ENCODE measurements around the gene ZNF345.

ZNF345 gene

DNA sequence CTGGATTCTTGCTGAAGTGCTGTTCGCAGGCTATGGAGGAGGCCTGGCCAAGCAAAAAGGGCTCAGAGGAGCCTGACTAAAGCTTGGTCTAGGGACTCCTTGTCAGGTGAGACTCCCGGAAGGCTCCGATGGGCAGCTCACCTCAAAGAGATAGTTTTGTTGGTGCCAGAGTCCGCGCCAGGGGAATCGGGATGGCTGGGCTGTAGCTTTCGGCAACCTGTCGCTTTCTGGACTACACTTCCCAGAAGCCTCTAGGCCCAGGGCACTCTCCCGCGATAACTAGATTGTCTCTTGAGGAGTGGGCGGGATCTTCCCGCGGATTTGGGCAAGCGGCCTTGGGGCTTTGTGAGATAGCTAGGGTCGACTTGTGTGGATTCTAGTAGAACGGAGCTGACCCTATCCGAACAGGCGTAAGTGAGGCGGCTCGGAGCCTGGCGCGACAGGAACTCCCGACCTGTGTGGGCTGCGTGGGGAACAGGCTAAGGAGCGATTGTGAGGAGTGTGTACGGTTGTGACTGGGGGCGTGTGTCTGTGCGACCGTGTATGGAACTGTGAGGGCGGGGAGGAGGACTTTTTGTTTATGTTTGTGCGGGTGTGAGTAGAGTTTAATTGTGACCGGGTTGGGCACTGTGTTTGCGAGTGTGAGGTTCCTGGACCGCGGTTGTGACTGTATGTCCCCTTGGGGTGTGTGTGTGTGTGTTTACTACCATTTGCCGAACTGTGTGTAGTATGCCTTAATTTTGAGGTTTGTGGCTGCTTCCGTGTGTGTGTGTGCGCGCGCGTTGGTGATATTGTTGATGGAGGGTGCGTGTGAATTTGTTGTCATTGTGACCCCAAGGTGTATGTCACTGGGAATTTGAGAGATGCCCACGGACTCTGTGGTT is at the start of gene ZNF345:
TSS of gene ZNF345 (plus strand) at position 318 of the 884 bp plus-strand sequence. CDS start 25,955 bp downstream, outside the sequence.
- peaks cover 22% of the 10 kb centered on the region for H3K4me1 ChIP-seq
- no peak for TF ChIP-seq Cebpa-rat (IDR thresholded peaks at IDR 0.05)
- H3K36me3 ChIP-seq = peaks cover 60% of the 10 kb centered on the region
- peak within 1 kb of the TSS; percentile 86 for H3K4me3 ChIP-seq
- peak within 1 kb of the TSS; percentile 92 for H3K9ac ChIP-seq
- peaks cover 55% of the 10 kb centered on the region for H3K9me3 ChIP-seq
- peak within 1 kb of the TSS; percentile 87 for H3K4me2 ChIP-seq
- peak within 1 kb of the TSS; percentile 82 for H3K27ac ChIP-seq
- no peaks in the 10 kb centered on the region for H4K20me1 ChIP-seq
- H3K27me3 ChIP-seq = no peaks in the 10 kb centered on the region

DNA sequence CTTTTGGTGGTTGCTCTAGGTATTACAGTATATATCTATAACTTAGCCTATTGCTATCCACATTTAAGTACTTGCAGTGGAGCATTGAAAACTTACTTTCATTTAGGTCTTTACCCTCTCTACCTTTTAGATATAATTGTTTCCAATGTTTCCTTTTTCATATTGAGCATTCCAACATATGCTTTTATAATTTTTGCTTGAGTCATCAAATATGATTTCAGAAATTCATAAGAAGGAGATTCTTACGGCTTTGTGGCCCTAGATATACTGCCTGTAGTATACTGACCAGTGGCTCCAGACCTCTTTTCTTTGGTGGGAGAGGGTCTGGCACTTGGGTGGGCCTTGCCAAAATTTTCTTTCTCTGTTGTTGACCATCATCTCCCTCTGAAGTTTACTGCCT is 45.3 kb upstream of the ZNF345 start:
- Histone ChIP-seq H4K20me1 (no peaks in the 10 kb centered on the region), H3K9ac (no peak overlapping the region), H3K27ac (no peak overlapping the region), H3K9me3 (peaks cover 98% of the 10 kb centered on the region), H3K4me3 (no peak overlapping the region), H3K4me1 (no peaks in the 10 kb centered on the region), H3K27me3 (no peaks in the 10 kb centered on the region), H3K36me3 (peaks cover 100% of the 10 kb centered on the region), H3K4me2 (no peak overlapping the region)
- TF ChIP-seq Cebpa-rat (IDR thresholded peaks at IDR 0.05) = no peak

DNA sequence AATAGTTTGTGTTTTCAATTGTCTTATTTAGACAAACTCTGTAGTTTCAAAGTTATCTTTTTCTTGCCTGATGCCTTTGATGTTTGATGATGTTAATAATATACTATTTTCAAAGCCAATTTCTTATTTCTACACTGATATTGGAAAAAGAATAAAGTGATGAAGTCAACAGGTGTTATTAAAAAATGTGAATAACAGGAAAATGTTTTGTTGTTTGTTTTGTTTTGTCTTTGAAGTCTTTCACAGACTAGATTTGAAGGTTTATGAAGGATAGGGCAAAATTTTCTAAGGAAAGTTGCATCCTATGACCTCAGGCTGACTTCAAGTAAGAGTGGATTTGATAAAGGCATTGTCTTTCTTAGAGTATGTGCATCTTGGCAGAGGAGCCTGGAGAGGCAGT is 43.6 kb upstream of the ZNF345 start:
- no peak for TF ChIP-seq Cebpa-rat (IDR thresholded peaks at IDR 0.05)
- H3K4me2 ChIP-seq = no peak overlapping the region
- no peaks in the 10 kb centered on the region for H4K20me1 ChIP-seq
- peaks cover 98% of the 10 kb centered on the region for H3K9me3 ChIP-seq
- H3K27ac ChIP-seq = no peak overlapping the region
- no peaks in the 10 kb centered on the region for H3K4me1 ChIP-seq
- no peaks in the 10 kb centered on the region for H3K27me3 ChIP-seq
- peaks cover 93% of the 10 kb centered on the region for H3K36me3 ChIP-seq
- no peak overlapping the region for H3K9ac ChIP-seq
- no peak overlapping the region for H3K4me3 ChIP-seq

DNA sequence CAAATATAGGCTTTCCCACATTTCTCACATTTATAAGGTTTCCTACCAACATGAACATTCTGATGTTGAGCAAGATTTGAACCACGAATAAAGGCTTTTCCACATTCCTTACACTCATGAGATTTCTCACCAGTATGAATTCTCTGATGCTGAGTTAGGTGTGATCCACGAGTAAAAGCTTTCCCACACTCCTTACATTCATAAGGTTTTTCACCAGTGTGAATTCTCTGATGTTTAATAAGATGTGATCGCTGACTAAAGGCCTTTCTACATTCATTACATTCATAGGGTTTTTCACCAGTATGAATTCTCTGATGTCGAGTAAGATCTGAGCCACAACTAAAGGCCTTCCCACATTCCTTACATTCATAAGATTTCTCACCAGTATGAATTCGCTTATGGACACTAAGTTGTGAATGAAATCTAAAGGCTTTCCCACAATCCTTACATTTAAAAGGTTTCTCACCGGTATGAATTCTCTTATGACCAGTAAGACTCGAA is 31.5 kb upstream of the ZNF345 start:
- Histone ChIP-seq H3K9ac (no peak overlapping the region), H3K27ac (no peak overlapping the region), H3K9me3 (peaks cover 100% of the 10 kb centered on the region), H3K36me3 (peaks cover 100% of the 10 kb centered on the region), H3K4me3 (peak overlapping the region; percentile 28; the same call in 1 of the 2 replicates), H3K4me2 (no peak overlapping the region), H3K4me1 (no peaks in the 10 kb centered on the region), H4K20me1 (no peaks in the 10 kb centered on the region), H3K27me3 (no peaks in the 10 kb centered on the region)
- no peak for TF ChIP-seq Cebpa-rat (IDR thresholded peaks at IDR 0.05)

DNA sequence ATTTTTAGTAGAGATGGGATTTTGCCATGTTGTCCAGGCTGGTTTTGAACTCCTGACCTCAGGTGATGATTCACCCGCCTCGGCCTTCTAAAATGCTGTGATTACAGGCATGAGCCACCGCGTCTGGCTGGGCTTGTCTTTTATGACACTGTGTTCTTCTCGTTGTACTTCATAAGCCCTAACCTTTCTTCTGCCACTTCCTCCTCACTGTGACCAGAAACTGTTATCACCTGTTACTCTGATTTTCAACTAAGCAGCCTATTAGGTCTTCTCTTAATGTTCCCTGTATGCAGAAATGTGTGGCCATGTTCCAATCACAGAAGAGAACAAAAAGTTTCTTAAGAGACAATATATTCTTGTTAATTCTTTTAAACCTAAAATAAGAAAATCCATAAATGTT is 28.9 kb upstream of the ZNF345 start:
- Histone ChIP-seq H3K4me1 (no peaks in the 10 kb centered on the region), H3K9ac (no peak overlapping the region), H3K27ac (no peak overlapping the region), H3K4me3 (no peak overlapping the region), H3K27me3 (no peaks in the 10 kb centered on the region), H4K20me1 (no peaks in the 10 kb centered on the region), H3K9me3 (peaks cover 100% of the 10 kb centered on the region), H3K36me3 (peaks cover 100% of the 10 kb centered on the region), H3K4me2 (no peak overlapping the region)
- TF ChIP-seq Cebpa-rat (IDR thresholded peaks at IDR 0.05) = no peak

DNA sequence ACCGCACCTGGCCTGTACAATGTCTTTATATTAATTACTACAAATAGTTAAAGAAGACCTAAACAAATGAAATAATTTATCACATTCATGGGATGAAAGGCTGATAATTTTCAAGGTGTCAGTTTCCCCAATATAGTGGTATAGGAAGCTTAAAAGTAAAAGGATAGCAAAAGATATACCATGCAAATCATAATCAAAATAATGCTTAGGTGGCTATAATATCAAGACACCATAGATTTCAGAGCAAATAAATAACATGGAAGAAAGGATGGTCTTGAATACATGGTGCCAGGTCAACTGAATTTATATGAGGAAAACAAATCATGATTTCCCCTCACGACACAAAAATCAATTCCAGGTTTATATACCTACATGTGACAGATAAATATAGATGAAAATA is 17.2 kb upstream of the ZNF345 start:
- H3K4me1 ChIP-seq = peaks cover 14% of the 10 kb centered on the region
- no peak for TF ChIP-seq Cebpa-rat (IDR thresholded peaks at IDR 0.05)
- H3K9ac ChIP-seq = no peak overlapping the region
- H3K4me3 ChIP-seq = no peak overlapping the region
- H3K9me3 ChIP-seq = peaks cover 88% of the 10 kb centered on the region
- H3K36me3 ChIP-seq = peaks cover 84% of the 10 kb centered on the region
- H3K27me3 ChIP-seq = no peaks in the 10 kb centered on the region
- no peak overlapping the region for H3K27ac ChIP-seq
- H3K4me2 ChIP-seq = no peak overlapping the region
- no peaks in the 10 kb centered on the region for H4K20me1 ChIP-seq

DNA sequence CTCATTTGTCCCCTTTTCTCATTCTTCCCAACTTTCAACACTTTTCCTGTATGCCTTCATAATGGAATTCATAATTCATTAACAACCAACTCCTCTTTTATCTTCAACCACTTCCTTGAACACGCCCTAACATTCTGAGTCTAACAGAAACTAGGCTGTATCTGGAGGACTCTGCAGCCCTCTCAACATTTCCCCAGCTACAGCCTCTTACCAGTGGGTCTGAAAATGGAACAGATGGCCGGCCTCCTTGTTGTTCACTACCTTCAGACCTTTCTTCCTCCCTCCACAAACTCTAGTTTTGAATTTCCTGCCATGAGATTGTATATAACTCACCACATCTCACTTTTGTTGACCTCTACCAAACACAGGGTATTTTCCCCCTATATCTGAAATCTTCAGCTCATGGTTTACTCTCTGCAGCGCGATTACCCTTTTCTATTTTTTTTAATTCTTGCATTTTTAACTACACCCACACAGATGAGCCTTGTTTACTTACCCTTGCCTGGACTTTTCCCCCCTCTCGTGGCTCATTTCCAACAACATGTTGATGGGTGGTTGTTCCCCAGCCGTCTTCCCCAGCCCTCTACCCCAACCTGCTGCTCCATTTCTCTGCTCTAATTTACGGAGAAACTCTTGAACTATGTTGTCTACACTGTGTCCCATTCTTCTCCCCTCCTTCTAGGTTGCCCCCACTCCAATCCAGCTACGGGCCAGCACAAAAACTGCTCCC is 13.3 kb upstream of the ZNF345 start:
- peak overlapping the region; percentile 87 for H3K27ac ChIP-seq
- peak overlapping the region; percentile 86 for H3K9ac ChIP-seq
- peak overlapping the region; percentile 77 for H3K4me3 ChIP-seq
- no peaks in the 10 kb centered on the region for H4K20me1 ChIP-seq
- no peaks in the 10 kb centered on the region for H3K27me3 ChIP-seq
- TF ChIP-seq Cebpa-rat (IDR thresholded peaks at IDR 0.05) = no peak
- H3K9me3 ChIP-seq = peaks cover 70% of the 10 kb centered on the region
- peak overlapping the region; percentile 86 for H3K4me2 ChIP-seq
- peaks cover 18% of the 10 kb centered on the region for H3K4me1 ChIP-seq
- H3K36me3 ChIP-seq = peaks cover 75% of the 10 kb centered on the region

DNA sequence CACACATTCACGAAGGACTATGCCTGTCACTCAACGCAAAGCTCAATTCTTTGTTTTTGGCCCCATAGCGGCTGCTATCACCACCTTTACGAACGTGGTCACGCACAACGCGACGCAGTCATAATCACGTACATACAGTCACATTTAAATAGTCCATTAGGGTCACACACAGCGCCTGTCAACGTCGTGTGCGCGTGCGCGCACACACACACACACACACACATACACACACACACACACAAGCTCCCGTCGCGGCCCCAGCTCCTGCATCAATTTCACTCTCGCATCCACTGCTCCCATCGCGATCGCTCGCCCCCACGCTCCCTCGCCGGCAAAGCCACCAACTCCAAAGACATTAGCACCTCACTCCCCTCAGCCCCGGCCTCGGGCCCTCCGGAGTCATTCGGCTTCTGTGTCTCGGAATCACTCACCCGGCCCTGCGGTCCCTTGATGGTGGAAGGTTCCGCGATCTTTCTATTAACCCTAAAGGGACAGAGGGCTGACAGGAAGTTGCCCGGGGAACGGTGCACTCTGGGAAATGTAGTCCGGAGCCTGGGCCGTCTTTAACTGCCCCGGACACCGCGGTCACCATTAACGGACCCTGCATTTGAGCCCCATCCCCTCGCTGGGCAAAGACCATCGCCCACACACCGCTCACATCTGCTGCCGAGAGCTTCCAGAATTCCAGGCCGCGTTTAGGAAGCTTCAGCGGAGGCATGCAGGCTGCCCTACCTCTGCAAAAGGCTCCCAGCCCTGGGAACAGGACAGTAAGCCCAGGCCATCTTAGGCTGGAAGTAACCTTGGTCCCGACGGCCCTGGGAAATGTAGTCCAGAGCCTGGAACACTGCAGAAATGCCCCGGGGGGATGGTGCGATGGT is 12.5 kb upstream of the ZNF345 start, which contains the start of gene ZNF790:
TSS of gene ZNF790 (minus strand) at position 482 of the 878 bp plus-strand sequence. CDS start 12,768 bp downstream, outside the sequence.
- H3K4me3 ChIP-seq = peak within 1 kb of the TSS; percentile 77
- H4K20me1 ChIP-seq = no peaks in the 10 kb centered on the region
- H3K27ac ChIP-seq = peak within 1 kb of the TSS; percentile 87
- peaks cover 70% of the 10 kb centered on the region for H3K9me3 ChIP-seq
- H3K9ac ChIP-seq = peak within 1 kb of the TSS; percentile 86
- H3K4me2 ChIP-seq = peak within 1 kb of the TSS; percentile 86
- peaks cover 18% of the 10 kb centered on the region for H3K4me1 ChIP-seq
- TF ChIP-seq Cebpa-rat (IDR thresholded peaks at IDR 0.05) = no peak
- peaks cover 74% of the 10 kb centered on the region for H3K36me3 ChIP-seq
- H3K27me3 ChIP-seq = no peaks in the 10 kb centered on the region

DNA sequence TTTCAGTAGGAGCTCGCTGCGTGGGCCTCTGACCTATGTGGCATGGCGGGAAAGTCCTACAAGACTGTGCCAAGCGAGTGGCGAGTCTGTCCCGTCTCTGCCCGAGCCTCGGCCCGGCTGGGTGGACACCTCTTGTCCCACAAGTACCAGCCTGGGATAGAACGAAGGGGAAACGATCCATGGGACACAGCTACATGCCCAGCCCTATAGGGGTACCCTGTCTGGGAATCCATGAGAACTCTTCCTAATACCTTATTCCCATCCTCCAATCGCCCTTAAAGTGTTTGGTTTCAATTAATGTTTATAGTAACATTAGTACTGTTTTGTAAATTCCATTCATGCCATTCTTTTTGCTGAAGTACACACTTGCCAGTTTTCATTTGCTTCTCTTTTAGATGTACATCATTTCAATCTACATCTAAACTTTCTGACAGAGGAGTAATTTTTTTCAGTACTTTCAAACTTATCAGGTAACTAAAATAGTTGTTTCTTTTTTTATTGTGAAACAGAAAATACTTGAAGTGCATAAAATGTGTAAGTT is 11.8 kb upstream of the ZNF345 start:
- Histone ChIP-seq H3K36me3 (peaks cover 74% of the 10 kb centered on the region), H3K4me3 (peak overlapping the region; percentile 77), H3K27ac (peak overlapping the region; percentile 87; the same call in 1 of the 2 replicates), H4K20me1 (no peaks in the 10 kb centered on the region), H3K27me3 (no peaks in the 10 kb centered on the region), H3K9ac (peak overlapping the region; percentile 86), H3K4me2 (peak overlapping the region; percentile 86), H3K4me1 (peaks cover 18% of the 10 kb centered on the region), H3K9me3 (peaks cover 70% of the 10 kb centered on the region)
- TF ChIP-seq Cebpa-rat (IDR thresholded peaks at IDR 0.05) = no peak
